ENCODE results near the gene E2F4.

GRCh38 chr16:67200491-67200890, 8.5 kb downstream of the E2F4 start:
- TF ChIP-seq NFIC (IDR thresholded peaks at IDR 0.05) (no peak), FOXM1 (IDR thresholded peaks at IDR 0.05; ENCODE audit: borderline replicate concordance, low read depth) (no peak)

All from Ishikawa (cell line).